ENCODE results near the gene CYP2A7. TPM values are rescaled to one million over a fixed set of nuclear protein-coding genes. Genes with fewer than 3 reads are reported as not detected.
"Not testable (repeated sequence)": the region's sequence is repeated elsewhere in the genome, so short reads cannot be mapped to it uniquely, and the experiment has no call there.

The CYP2A7 gene
- total RNA-seq, 6 experiments from 2014 or later: not detected

- H3K27ac Mint-ChIP-seq: no peak overlapping the region
- no peak for TF ChIP-seq CTCF (IDR thresholded peaks at IDR 0.05)
- H3K36me3 Mint-ChIP-seq (ENCODE audit: low read depth): no peaks in the 10 kb centered on the region
- no peak overlapping the region for H3K4me3 Mint-ChIP-seq
- no peaks in the 10 kb centered on the region; the same call in 1 of the 2 replicates for H3K9me3 Mint-ChIP-seq
- peaks cover 5% of the 10 kb centered on the region; the same call in 1 of the 2 replicates for H3K4me1 Mint-ChIP-seq (ENCODE audit: low read depth)
- DNase-seq: no peak
- peaks cover 42% of the 10 kb centered on the region for H3K27me3 Mint-ChIP-seq (ENCODE audit: insufficient read depth)
Observed at GRCh38 chr19:40907968-40908735, 26.1 kb upstream of the CYP2A7 start.

- Mint-ChIP-seq H3K27me3 (ENCODE audit: insufficient read depth) (peaks cover 41% of the 10 kb centered on the region), H3K9me3 (no peaks in the 10 kb centered on the region; the same call in 1 of the 2 replicates), H3K4me3 (no peak overlapping the region), H3K36me3 (ENCODE audit: low read depth) (no peaks in the 10 kb centered on the region), H3K4me1 (ENCODE audit: low read depth) (peaks cover 5% of the 10 kb centered on the region; the same call in 1 of the 2 replicates), H3K27ac (no peak overlapping the region)
- DNase-seq: no peak
- TF ChIP-seq CTCF (IDR thresholded peaks at IDR 0.05): no peak
Observed at GRCh38 chr19:40906512-40906911, 24.5 kb upstream of the CYP2A7 start.

DNA sequence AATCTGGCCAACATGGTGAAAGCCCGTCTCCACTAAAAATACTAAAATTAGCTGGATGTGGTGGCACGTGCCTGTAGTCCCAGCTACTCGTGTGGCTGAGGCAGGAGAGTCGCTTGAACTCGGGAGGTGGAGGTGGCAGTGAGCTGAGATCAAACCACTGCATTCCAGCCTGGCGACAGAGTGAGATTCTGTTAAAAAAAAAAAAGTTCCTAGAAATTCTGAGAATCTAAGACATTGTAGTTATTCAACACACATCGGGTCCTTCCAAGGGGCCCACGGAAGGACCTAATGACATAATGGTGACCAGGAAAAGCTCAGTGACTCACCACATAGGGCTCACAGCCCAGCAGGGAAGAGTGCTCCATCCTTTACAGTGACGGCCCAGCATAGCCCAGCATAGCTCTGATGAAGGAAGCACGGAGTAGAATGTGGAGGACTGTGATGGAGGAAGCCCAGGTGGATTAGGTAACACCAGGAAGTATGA is 22.7 kb upstream of the CYP2A7 start:
- H3K4me3 Mint-ChIP-seq; H3K36me3 Mint-ChIP-seq (ENCODE audit: low read depth); H3K4me1 Mint-ChIP-seq (ENCODE audit: low read depth); H3K9me3 Mint-ChIP-seq; H3K27ac Mint-ChIP-seq; DNase-seq: not testable (repeated sequence)
- peaks cover 45% of the 10 kb centered on the region for H3K27me3 Mint-ChIP-seq (ENCODE audit: insufficient read depth)

- H3K27ac Mint-ChIP-seq; DNase-seq; H3K36me3 Mint-ChIP-seq (ENCODE audit: low read depth); H3K9me3 Mint-ChIP-seq; H3K4me3 Mint-ChIP-seq: not testable (repeated sequence)
- peaks cover 11% of the 10 kb centered on the region for H3K4me1 Mint-ChIP-seq (ENCODE audit: low read depth)
- H3K27me3 Mint-ChIP-seq (ENCODE audit: insufficient read depth): peaks cover 49% of the 10 kb centered on the region
Observed at GRCh38 chr19:40901975-40902750, 20.1 kb upstream of the CYP2A7 start.

DNA sequence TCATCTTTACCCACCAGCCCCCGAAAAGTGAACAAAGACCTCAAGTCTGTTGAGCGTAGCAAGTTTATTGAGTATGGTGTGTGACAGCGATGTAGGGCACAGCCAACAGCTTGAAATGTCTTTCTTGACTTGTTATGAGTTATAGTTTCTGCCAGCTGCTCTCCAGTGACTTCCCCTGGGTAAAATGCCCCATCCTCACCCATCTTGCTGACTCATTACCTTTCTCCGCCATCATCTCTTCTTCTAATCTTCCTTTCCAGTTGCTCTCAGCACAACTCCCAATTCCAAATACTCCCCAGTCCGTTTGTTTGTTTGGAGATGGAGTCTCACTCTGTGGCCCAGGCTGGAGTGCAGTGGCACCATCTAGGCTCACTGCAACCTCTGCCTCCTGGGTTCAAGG is 18.5 kb upstream of the CYP2A7 start:
- H3K27ac Mint-ChIP-seq: not testable (repeated sequence)

DNA sequence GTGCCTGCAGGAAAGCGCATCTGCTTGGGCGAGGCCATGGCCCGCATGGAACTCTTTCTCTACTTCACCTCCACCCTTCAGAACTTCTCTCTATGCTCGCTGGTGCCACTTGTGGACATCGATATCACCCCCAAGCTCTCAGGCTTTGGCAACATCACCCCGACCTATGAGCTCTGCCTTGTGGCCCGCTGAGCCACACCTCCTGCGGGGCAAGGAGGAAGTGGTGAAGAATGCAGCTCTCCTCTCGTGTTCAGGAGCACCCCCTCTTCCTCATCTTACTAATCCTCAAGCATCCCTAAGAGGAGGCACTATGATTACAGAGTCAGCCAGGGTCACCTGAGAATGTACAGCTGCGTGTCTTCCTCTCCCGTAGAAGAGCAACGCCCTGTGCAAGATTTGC is 17.9 kb upstream of the CYP2A7 start:
- H3K27ac Mint-ChIP-seq; H3K9me3 Mint-ChIP-seq; H3K4me3 Mint-ChIP-seq; DNase-seq; H3K36me3 Mint-ChIP-seq (ENCODE audit: low read depth): not testable (repeated sequence)
- Mint-ChIP-seq H3K27me3 (ENCODE audit: insufficient read depth) (peaks cover 42% of the 10 kb centered on the region), H3K4me1 (ENCODE audit: low read depth) (peaks cover 29% of the 10 kb centered on the region)

More for the DNA sequence above, 18.5 kb upstream of the CYP2A7 start:
- not testable (repeated sequence) for H3K36me3 Mint-ChIP-seq (ENCODE audit: low read depth); H3K4me3 Mint-ChIP-seq; DNase-seq; H3K9me3 Mint-ChIP-seq
- peaks cover 44% of the 10 kb centered on the region for H3K27me3 Mint-ChIP-seq (ENCODE audit: insufficient read depth)
- H3K4me1 Mint-ChIP-seq (ENCODE audit: low read depth): peaks cover 28% of the 10 kb centered on the region

GRCh38 chr19:40896843-40897789 is 15.1 kb upstream of the CYP2A7 start:
- peak; percentile 18 for DNase-seq
- not testable (repeated sequence) for H3K36me3 Mint-ChIP-seq (ENCODE audit: low read depth); H3K27ac Mint-ChIP-seq; H3K4me3 Mint-ChIP-seq; H3K9me3 Mint-ChIP-seq
- H3K27me3 Mint-ChIP-seq (ENCODE audit: insufficient read depth): peaks cover 45% of the 10 kb centered on the region
- peaks cover 24% of the 10 kb centered on the region for H3K4me1 Mint-ChIP-seq (ENCODE audit: low read depth)

Measured in HFFc6 (cell line).